HG03139 (cell line): Measurements from ENCODE around the gene CXXC5.
"Not testable (repeated sequence)": the region's sequence is repeated elsewhere in the genome, so short reads cannot be mapped to it uniquely, and the experiment has no call there.

Experiments
- ATAC-seq: cut with Tn5 transposase; IDR thresholded peaks from one replicate; pipeline ENCODE4 v1.9.1; 2021; ENCODE audit not compliant: unreplicated experiment

Gene CXXC5

DNA sequence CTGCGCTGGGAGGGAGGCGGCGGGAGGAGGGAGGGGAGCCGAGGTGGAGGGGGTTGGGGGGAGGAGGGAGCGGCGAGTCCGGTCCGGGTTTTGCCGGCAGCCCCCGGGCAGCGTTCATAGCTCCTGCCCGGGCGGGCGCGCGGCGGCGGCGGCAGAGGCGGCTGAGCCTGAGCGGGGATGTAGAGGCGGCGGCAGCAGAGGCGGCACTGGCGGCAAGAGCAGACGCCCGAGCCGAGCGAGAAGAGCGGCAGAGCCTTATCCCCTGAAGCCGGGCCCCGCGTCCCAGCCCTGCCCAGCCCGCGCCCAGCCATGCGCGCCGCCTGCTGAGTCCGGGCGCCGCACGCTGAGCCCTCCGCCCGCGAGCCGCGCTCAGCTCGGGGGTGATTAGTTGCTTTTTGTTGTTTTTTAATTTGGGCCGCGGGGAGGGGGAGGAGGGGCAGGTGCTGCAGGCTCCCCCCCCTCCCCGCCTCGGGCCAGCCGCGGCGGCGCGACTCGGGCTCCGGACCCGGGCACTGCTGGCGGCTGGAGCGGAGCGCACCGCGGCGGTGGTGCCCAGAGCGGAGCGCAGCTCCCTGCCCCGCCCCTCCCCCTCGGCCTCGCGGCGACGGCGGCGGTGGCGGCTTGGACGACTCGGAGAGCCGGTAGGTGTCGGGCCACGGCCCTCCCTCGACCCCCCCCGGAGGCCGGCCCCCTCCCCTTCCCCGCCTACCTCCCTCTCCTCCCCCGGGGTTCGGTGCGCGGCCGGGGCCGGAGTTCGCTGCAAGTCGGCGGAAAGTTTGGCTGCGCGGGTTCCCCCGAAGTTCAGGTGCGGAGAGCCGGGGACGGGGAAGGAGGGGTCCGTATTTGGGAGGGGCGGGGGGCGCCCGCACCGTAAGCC lies at the start of gene CXXC5:
CXXC5 (plus strand) TSS at position 145 of the 877 bp plus-strand sequence. CDS start 32,175 bp downstream, outside the sequence.
- no peak for ATAC-seq

DNA sequence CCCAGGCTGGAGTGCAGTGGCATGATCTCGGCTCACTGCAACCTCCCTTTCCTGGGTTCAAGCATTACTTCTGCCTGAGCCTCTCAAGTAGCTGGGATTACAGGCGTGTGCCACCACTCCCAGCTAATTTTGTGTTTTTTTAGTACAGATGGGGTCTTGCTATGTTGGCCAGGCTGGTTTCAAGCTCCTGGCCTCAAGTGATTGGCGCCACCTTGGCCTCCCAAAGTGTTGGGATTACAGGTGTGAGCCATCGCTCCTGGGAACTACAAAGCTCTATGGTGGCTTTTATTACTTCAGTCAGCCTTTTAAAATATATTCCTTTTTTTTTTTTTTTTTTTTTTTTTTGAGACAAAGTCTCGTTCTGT lies 49.6 kb upstream of the CXXC5 start:
- ATAC-seq: not testable (repeated sequence)

DNA sequence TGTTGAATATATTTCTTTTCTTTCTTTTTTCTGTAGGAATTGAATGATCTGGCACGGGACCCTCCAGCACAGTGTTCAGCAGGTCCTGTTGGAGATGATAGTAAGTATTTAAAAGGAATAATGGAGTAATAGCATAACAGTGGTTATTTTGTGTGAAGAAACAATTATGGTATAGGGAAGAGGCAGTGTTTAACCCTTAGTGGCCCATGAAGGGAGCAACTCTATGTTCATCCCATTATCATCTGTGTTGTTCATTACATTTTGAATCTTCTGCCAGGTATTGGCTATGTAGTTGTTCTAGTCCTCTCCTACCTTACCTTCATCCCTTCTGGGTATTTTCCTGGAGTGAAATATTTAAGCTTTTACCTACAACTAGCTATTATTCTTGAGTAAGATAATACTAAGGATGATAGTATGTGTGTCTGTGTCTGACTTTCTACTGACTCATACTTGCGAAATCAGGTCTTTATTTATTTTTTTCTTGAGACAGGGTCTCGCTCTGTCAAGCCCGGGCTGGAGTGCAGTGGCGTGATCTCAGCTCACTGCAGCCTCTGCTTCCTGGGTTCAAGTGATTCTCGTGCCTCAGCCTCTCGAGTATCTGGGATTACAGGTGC lies 47.7 kb upstream of the CXXC5 start:
- no peak for ATAC-seq

GRCh38 chr5:139601429-139601828 lies 46.7 kb upstream of the CXXC5 start:
- no peak for ATAC-seq

- ATAC-seq: not testable (repeated sequence)
Measured at GRCh38 chr5:139601948-139602347, 46.2 kb upstream of the CXXC5 start.

DNA sequence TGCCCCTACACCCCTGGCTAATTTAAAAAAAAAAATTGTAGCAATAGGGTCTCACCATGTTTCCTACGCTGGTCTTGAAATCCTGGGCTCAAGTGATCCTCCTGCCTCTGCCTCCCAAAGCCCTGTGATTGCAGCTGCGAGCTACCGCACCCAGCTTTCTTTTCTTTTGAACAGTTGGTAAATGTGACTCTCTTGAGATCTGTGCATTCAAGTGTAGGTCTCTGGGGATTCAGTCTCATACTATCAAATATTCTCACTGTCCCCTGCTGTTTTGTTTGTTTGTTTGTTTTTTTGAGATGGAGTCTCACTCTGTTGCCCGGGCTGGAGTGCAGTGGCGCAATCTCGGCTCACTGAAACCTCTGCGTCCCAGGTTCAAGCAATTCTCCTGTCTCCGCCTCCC lies 42.3 kb upstream of the CXXC5 start:
- ATAC-seq: no peak

DNA sequence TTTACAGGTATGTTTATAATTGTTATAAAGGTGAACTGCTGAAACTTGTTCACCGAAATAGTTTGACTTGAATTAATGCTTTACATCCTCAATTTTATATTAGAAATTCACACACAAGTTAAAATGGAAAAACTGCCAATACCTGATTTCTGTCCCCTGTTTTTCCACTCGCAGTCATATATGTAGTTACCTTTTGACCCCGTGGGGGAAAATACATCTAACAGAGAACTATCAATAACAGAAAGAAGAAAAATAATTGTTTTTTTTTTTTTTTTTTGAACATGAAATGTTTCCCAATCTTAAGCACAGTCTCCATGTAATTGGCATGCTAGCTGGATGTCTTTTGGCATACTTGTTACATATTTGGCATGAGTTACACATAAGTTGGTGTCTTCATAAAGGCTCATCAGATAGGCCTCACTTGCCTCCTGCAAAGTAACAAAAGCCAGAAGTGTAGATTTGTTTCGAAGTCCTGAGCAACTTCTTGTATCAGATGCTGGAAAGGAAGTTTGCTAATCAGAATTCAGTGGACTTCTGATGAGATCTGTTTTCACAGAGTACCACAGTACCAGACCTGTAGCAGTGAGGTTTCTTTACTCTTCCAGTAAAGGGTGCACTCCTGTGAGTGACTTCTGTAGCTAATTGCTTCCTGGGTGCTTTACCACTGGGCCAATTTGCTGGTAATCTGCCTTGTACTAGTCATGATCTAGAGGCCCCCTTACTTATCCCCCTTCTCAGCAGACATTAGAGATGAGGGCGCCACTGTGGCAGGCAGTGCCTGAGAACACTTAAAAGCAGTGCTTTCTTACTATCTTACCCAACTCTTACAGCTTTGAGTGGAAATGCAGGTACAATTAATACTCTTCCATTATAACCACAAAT lies 36.2 kb upstream of the CXXC5 start:
- no peak for ATAC-seq

DNA sequence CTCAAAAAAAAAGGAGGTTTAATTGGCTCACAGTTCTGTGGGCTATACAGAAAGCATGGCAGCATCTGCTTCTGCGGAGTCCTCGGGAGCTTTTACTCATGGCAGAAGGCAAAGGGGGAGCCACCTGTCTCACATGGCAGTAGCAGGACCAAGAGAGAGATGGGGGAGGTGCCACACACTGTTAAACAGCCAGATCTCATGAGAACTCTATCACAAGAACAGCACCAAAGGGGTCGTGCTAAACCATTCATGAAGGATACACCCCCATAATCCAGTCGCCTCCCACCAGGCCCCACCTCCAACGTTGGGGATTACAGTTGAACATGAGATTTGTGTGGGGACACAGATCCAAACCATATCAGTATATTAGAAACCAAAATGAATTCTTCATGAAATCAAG lies 28.3 kb upstream of the CXXC5 start:
- no peak for ATAC-seq

GRCh38 chr5:139625398-139625797 lies 22.8 kb upstream of the CXXC5 start:
- ATAC-seq: not testable (repeated sequence)

- no peak for ATAC-seq
Measured at GRCh38 chr5:139630855-139631254, 17.3 kb upstream of the CXXC5 start.

GRCh38 chr5:139631520-139632165 lies 16.5 kb upstream of the CXXC5 start:
- ATAC-seq: no peak

DNA sequence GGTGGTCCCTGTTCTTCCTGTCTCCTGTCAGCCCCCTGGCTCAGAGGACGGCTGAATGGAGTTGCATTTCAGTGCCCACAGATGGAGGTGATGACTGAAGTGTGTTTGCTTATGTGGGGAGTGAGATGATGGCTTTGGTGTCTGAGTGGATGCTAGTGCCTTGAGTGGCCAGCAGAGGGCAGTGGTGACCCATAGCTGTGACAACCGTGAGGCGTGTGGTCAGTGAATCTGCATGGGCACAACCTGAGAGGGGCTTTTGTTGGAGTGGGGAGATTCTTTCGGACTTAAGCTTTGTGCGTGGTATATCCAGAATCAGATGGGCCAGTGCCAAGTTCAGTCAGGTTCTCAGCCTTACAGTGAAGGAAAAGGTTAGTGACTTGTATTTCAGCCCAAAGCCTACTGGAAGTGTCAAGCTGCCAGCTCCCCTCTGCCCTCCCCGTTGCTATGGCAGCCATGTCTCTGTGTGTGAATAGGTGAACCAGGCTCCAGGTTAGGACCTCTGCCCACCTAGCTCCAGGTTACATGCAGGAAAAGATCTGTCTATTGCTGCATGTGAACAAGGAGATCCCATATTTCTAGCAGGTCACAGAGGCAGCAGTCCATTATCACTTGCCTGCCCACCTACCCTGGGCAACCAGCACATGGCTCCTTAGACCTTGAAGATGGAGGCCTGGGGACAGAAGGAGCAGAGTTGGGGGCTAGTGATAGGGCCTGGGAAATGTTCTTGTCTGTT lies 14.7 kb upstream of the CXXC5 start:
- ATAC-seq: no peak

- no peak for ATAC-seq
Measured at GRCh38 chr5:139634028-139634325, 14.2 kb upstream of the CXXC5 start.

- ATAC-seq: no peak
Measured at GRCh38 chr5:139634541-139634940, 13.6 kb upstream of the CXXC5 start.

- ATAC-seq: no peak
Measured at GRCh38 chr5:139635191-139635590, 13.0 kb upstream of the CXXC5 start.

- ATAC-seq: no peak
Measured at GRCh38 chr5:139635606-139636206, 12.4 kb upstream of the CXXC5 start.

- ATAC-seq: peak; percentile 68
Measured at GRCh38 chr5:139636207-139636792, 11.8 kb upstream of the CXXC5 start.

- ATAC-seq: no peak
Measured at GRCh38 chr5:139636975-139637408, 11.2 kb upstream of the CXXC5 start.

- ATAC-seq: no peak
Measured at GRCh38 chr5:139637438-139638089, 10.6 kb upstream of the CXXC5 start.
